ENCODE measurements around the gene NIN.

Gene NIN

GRCh38 chr14:50759800-50760543 is 71.0 kb downstream of the NIN start:
- WGBS (ENCODE audit: insufficient coverage): 98% methylated on average over 7 of the region's 8 CpGs
- H3K27ac ChIP-seq (ENCODE audit: insufficient read depth in 1 of 2, low read depth in 1 of 2, low read length in 2 of 2, poor library complexity in 1 of 2, severe bottlenecking in 2 of 2): peak overlapping the region in 1 of 2 experiments; percentile 20
- H3K27me3 ChIP-seq (replicated peaks in 2 of 5; ENCODE audit: control insufficient read depth in 4 of 5, insufficient read depth in 5 of 5, low read length in 4 of 5): no peaks in the 10 kb centered on the region
- ChIA-PET CTCF (interaction anchor here (0.8 to 2.9 kb wide), 7 partner anchors 9 to 78 kb away, joined by 3 to 13 read pairs (median 4); no protein-coding TSS in a partner anchor), POLR2A (interaction anchor here (0.5 to 1.1 kb wide), 2 partner anchors 9 to 223 kb away, joined by 3 to 5 read pairs; no protein-coding TSS in a partner anchor)
- H3K36me3 ChIP-seq (ENCODE audit: control insufficient read depth in 4 of 4, insufficient read depth in 4 of 4, low read length in 3 of 4): peaks cover 29 to 91% (median 73%) of the 10 kb centered on the region in 4 experiments
- H3K9me3 ChIP-seq (ENCODE audit: control extremely low read depth in 1 of 5, control insufficient read depth in 4 of 5, insufficient read depth in 2 of 5, low read depth in 1 of 5, low read length in 4 of 5): no peaks in the 10 kb centered on the region
- H3K4me3 ChIP-seq (ENCODE audit: control insufficient read depth in 1 of 7, extremely low read depth in 1 of 7, insufficient read depth in 4 of 7, low read depth in 2 of 7, low read length in 6 of 7): no peak overlapping the region
- DNase-seq: no peak
- H3K4me1 ChIP-seq (ENCODE audit: control extremely low read depth in 1 of 4, control insufficient read depth in 4 of 4, insufficient read depth in 4 of 4, low read length in 3 of 4): no peaks in the 10 kb centered on the region

GRCh38 chr14:50758945-50759344 is 72.0 kb downstream of the NIN start:
- Histone ChIP-seq H3K4me3 (ENCODE audit: control insufficient read depth in 1 of 7, extremely low read depth in 1 of 7, insufficient read depth in 4 of 7, low read depth in 2 of 7, low read length in 6 of 7) (no peak overlapping the region), H3K4me1 (ENCODE audit: control extremely low read depth in 1 of 4, control insufficient read depth in 4 of 4, insufficient read depth in 4 of 4, low read length in 3 of 4) (no peaks in the 10 kb centered on the region), H3K36me3 (ENCODE audit: control insufficient read depth in 4 of 4, insufficient read depth in 4 of 4, low read length in 3 of 4) (peaks cover 35 to 94% (median 75%) of the 10 kb centered on the region in 4 experiments), H3K27me3 (replicated peaks in 2 of 5; ENCODE audit: control insufficient read depth in 4 of 5, insufficient read depth in 5 of 5, low read length in 4 of 5) (no peaks in the 10 kb centered on the region), H3K9me3 (ENCODE audit: control extremely low read depth in 1 of 5, control insufficient read depth in 4 of 5, insufficient read depth in 2 of 5, low read depth in 1 of 5, low read length in 4 of 5) (no peaks in the 10 kb centered on the region), H3K27ac (ENCODE audit: insufficient read depth in 1 of 2, low read depth in 1 of 2, low read length in 2 of 2, poor library complexity in 1 of 2, severe bottlenecking in 2 of 2) (no peak overlapping the region)
- ChIA-PET POLR2A (no interaction called here), CTCF (interaction anchor here (1.2 to 2.9 kb wide), 7 partner anchors 8 to 79 kb away, joined by 3 to 13 read pairs (median 3); no protein-coding TSS in a partner anchor)
- no peak for DNase-seq
- 95% methylated on average over 3 of the region's 5 CpGs for WGBS (ENCODE audit: insufficient coverage)

GRCh38 chr14:50758305-50758704 is 72.7 kb downstream of the NIN start:
- Histone ChIP-seq H3K27ac (ENCODE audit: insufficient read depth in 1 of 2, low read depth in 1 of 2, low read length in 2 of 2, poor library complexity in 1 of 2, severe bottlenecking in 2 of 2) (no peak overlapping the region), H3K9me3 (ENCODE audit: control extremely low read depth in 1 of 5, control insufficient read depth in 4 of 5, insufficient read depth in 2 of 5, low read depth in 1 of 5, low read length in 4 of 5) (no peaks in the 10 kb centered on the region), H3K36me3 (ENCODE audit: control insufficient read depth in 4 of 4, insufficient read depth in 4 of 4, low read length in 3 of 4) (peaks cover 37 to 94% (median 73%) of the 10 kb centered on the region in 4 experiments), H3K27me3 (replicated peaks in 2 of 5; ENCODE audit: control insufficient read depth in 4 of 5, insufficient read depth in 5 of 5, low read length in 4 of 5) (no peaks in the 10 kb centered on the region), H3K4me1 (ENCODE audit: control extremely low read depth in 1 of 4, control insufficient read depth in 4 of 4, insufficient read depth in 4 of 4, low read length in 3 of 4) (no peaks in the 10 kb centered on the region), H3K4me3 (ENCODE audit: control insufficient read depth in 1 of 7, extremely low read depth in 1 of 7, insufficient read depth in 4 of 7, low read depth in 2 of 7, low read length in 6 of 7) (no peak overlapping the region)
- CTCF ChIA-PET: interaction anchor here (1.1 to 2.5 kb wide), 7 partner anchors 9 to 34 kb away, joined by 3 to 11 read pairs (median 5); no protein-coding TSS in a partner anchor
- WGBS (ENCODE audit: insufficient coverage): 98% methylated on average over 7 of the region's 7 CpGs
- POLR2A ChIA-PET: no interaction called here
- no peak for DNase-seq

- peaks cover 37 to 93% (median 71%) of the 10 kb centered on the region in 4 experiments for H3K36me3 ChIP-seq (ENCODE audit: control insufficient read depth in 4 of 4, insufficient read depth in 4 of 4, low read length in 3 of 4)
- CTCF ChIA-PET: interaction anchor here (1.1 to 2.5 kb wide), 8 partner anchors 9 to 34 kb away, joined by 3 to 11 read pairs (median 4); no protein-coding TSS in a partner anchor
- H3K9me3 ChIP-seq (ENCODE audit: control extremely low read depth in 1 of 5, control insufficient read depth in 4 of 5, insufficient read depth in 2 of 5, low read depth in 1 of 5, low read length in 4 of 5): no peaks in the 10 kb centered on the region
- no peaks in the 10 kb centered on the region for H3K27me3 ChIP-seq (replicated peaks in 2 of 5; ENCODE audit: control insufficient read depth in 4 of 5, insufficient read depth in 5 of 5, low read length in 4 of 5)
- H3K4me3 ChIP-seq (ENCODE audit: control insufficient read depth in 1 of 7, extremely low read depth in 1 of 7, insufficient read depth in 4 of 7, low read depth in 2 of 7, low read length in 6 of 7): no peak overlapping the region
- no peak overlapping the region for H3K27ac ChIP-seq (ENCODE audit: insufficient read depth in 1 of 2, low read depth in 1 of 2, low read length in 2 of 2, poor library complexity in 1 of 2, severe bottlenecking in 2 of 2)
- no peak for DNase-seq
- POLR2A ChIA-PET: no interaction called here
- H3K4me1 ChIP-seq (ENCODE audit: control extremely low read depth in 1 of 4, control insufficient read depth in 4 of 4, insufficient read depth in 4 of 4, low read length in 3 of 4): no peaks in the 10 kb centered on the region
- 89% methylated on average over 4 of the region's 4 CpGs for WGBS (ENCODE audit: insufficient coverage)
Observed at GRCh38 chr14:50757702-50758101, 73.3 kb downstream of the NIN start.

GRCh38 chr14:50756300-50756699 is 74.7 kb downstream of the NIN start:
- ChIA-PET CTCF (interaction anchor here (0.7 to 2.5 kb wide), 5 partner anchors 8 to 21 kb away, joined by 3 to 11 read pairs (median 5); no protein-coding TSS in a partner anchor), POLR2A (no interaction called here)
- Histone ChIP-seq H3K27ac (ENCODE audit: insufficient read depth in 1 of 2, low read depth in 1 of 2, low read length in 2 of 2, poor library complexity in 1 of 2, severe bottlenecking in 2 of 2) (peak overlapping the region in 1 of 2 experiments; percentile 38), H3K4me1 (ENCODE audit: control extremely low read depth in 1 of 4, control insufficient read depth in 4 of 4, insufficient read depth in 4 of 4, low read length in 3 of 4) (no peaks in the 10 kb centered on the region), H3K36me3 (ENCODE audit: control insufficient read depth in 4 of 4, insufficient read depth in 4 of 4, low read length in 3 of 4) (peaks cover 37 to 91% (median 69%) of the 10 kb centered on the region in 4 experiments), H3K4me3 (ENCODE audit: control insufficient read depth in 1 of 7, extremely low read depth in 1 of 7, insufficient read depth in 4 of 7, low read depth in 2 of 7, low read length in 6 of 7) (no peak overlapping the region), H3K27me3 (replicated peaks in 2 of 5; ENCODE audit: control insufficient read depth in 4 of 5, insufficient read depth in 5 of 5, low read length in 4 of 5) (no peaks in the 10 kb centered on the region), H3K9me3 (ENCODE audit: control extremely low read depth in 1 of 5, control insufficient read depth in 4 of 5, insufficient read depth in 2 of 5, low read depth in 1 of 5, low read length in 4 of 5) (no peaks in the 10 kb centered on the region)
- 89% methylated on average over 5 of the region's 8 CpGs for WGBS (ENCODE audit: insufficient coverage)
- DNase-seq: peak; percentile 15 to 40 (median 31)

GRCh38 chr14:50750323-50750722 is 80.6 kb downstream of the NIN start:
- H3K36me3 ChIP-seq (ENCODE audit: control insufficient read depth in 4 of 4, insufficient read depth in 4 of 4, low read length in 3 of 4): peaks cover 31 to 86% (median 55%) of the 10 kb centered on the region in 4 experiments
- POLR2A ChIA-PET: interaction anchor here (0.9 kb wide), 1 partner anchor 10 kb away, joined by 3 read pairs; no protein-coding TSS in a partner anchor
- WGBS (ENCODE audit: insufficient coverage): no CpG with 5 or more reads among the region's 1 CpG

More at GRCh38 chr14:50750323-50750722, 80.6 kb downstream of the NIN start:
- Histone ChIP-seq H3K27ac (ENCODE audit: insufficient read depth in 1 of 2, low read depth in 1 of 2, low read length in 2 of 2, poor library complexity in 1 of 2, severe bottlenecking in 2 of 2) (no peak overlapping the region), H3K4me1 (ENCODE audit: control extremely low read depth in 1 of 4, control insufficient read depth in 4 of 4, insufficient read depth in 4 of 4, low read length in 3 of 4) (no peaks in the 10 kb centered on the region), H3K4me3 (ENCODE audit: control insufficient read depth in 1 of 7, extremely low read depth in 1 of 7, insufficient read depth in 4 of 7, low read depth in 2 of 7, low read length in 6 of 7) (no peak overlapping the region), H3K27me3 (replicated peaks in 2 of 5; ENCODE audit: control insufficient read depth in 4 of 5, insufficient read depth in 5 of 5, low read length in 4 of 5) (no peaks in the 10 kb centered on the region), H3K9me3 (ENCODE audit: control extremely low read depth in 1 of 5, control insufficient read depth in 4 of 5, insufficient read depth in 2 of 5, low read depth in 1 of 5, low read length in 4 of 5) (no peaks in the 10 kb centered on the region)
- CTCF ChIA-PET: interaction anchor here (0.8 to 1.2 kb wide), 2 partner anchors 13 to 35 kb away, joined by 3 to 4 read pairs; no protein-coding TSS in a partner anchor
- DNase-seq: no peak

Measured in common myeloid progenitor, CD34-positive (primary cell).